GM23338 (cell line): Measurements from ENCODE around the gene CDC42BPA. TPM values are rescaled to one million over a fixed set of nuclear protein-coding genes. Genes with fewer than 3 reads are reported as not detected.

ENCODE experiments used
- ATAC-seq: fragments of 200-7000 bp; cut with Tn5 transposase; 3 replicates; pipeline ENCODE4 v1.9.1; 2020
- DNase-seq: peaks from one replicate; pipeline ENCODE4 v3.0.0-alpha.2; 2015; ENCODE audit warnings: low spot score
- H2AFZ ChIP-seq: fragments of 200-600 bp; sonication (generic); 2 replicates; pipeline ENCODE4 v1.8.0; 2016; ENCODE audit warnings: antibody characterized with exemption, mild to moderate bottlenecking, moderate library complexity
- H3F3A ChIP-seq: fragments of 200-600 bp; sonication (generic); replicated peaks from 2 replicates; pipeline ENCODE4 v1.8.0; 2017; ENCODE audit warnings: antibody characterized with exemption, mixed run types, low read depth
- H3K27ac ChIP-seq: fragments of 200-600 bp; sonication (generic); 2 replicates; pipeline ENCODE4 v1.6.1; 2016; ENCODE audit warnings: low read depth
- H3K27me3 ChIP-seq: fragments of 200-600 bp; sonication (generic); 2 replicates; pipeline ENCODE4 v1.8.0; 2016; ENCODE audit warnings: mild to moderate bottlenecking, mixed run types, moderate library complexity; ENCODE audit not compliant: insufficient read depth
- H3K36me3 ChIP-seq: fragments of 200-600 bp; sonication (generic); 2 replicates; pipeline ENCODE4 v1.8.0; 2016; ENCODE audit warnings: mild to moderate bottlenecking; ENCODE audit not compliant: insufficient read depth
- H3K4me1 ChIP-seq: fragments of 200-600 bp; sonication (generic); 2 replicates; pipeline ENCODE4 v1.8.0; 2016; ENCODE audit warnings: mild to moderate bottlenecking, moderate library complexity; ENCODE audit not compliant: insufficient read depth
- H3K4me2 ChIP-seq: fragments of 200-600 bp; sonication (generic); 2 replicates; pipeline ENCODE4 v1.7.1; 2017; ENCODE audit warnings: mixed run types
- H3K4me3 ChIP-seq: fragments of 200-600 bp; sonication (generic); 2 replicates; pipeline ENCODE4 v1.6.1; 2016; ENCODE audit warnings: mixed run types
- H3K79me2 ChIP-seq: fragments of 200-600 bp; sonication (generic); replicated peaks from 2 replicates; pipeline ENCODE4 v1.8.0; 2017; ENCODE audit warnings: mild to moderate bottlenecking; ENCODE audit not compliant: insufficient read depth
- H3K9me2 ChIP-seq: fragments of 200-600 bp; sonication (generic); 2 replicates; pipeline ENCODE4 v1.8.0; 2017; ENCODE audit not compliant: insufficient read depth
- H4K20me1 ChIP-seq: fragments of 200-600 bp; sonication (generic); replicated peaks from 2 replicates; pipeline ENCODE4 v1.8.0; 2017; ENCODE audit warnings: mild to moderate bottlenecking; ENCODE audit not compliant: insufficient read depth
- H3K27ac Mint-ChIP-seq: 2 replicates; pipeline ENCODE4 v1.8.0; 2020; ENCODE audit warnings: inconsistent platforms, mild to moderate bottlenecking, moderate library complexity, mixed read lengths
- H3K27me3 Mint-ChIP-seq: 3 replicates; pipeline ENCODE4 v1.8.0; 2022; ENCODE audit warnings: low read depth, mild to moderate bottlenecking, moderate library complexity, mixed read lengths, inconsistent platforms; ENCODE audit not compliant: insufficient read depth, poor library complexity
- H3K36me3 Mint-ChIP-seq: 3 replicates; pipeline ENCODE4 v1.8.0; 2021; ENCODE audit warnings: low read depth, mild to moderate bottlenecking, inconsistent platforms, moderate library complexity, mixed read lengths
- H3K4me1 Mint-ChIP-seq: 3 replicates; pipeline ENCODE4 v1.8.0; 2020; ENCODE audit warnings: mild to moderate bottlenecking, inconsistent platforms, mixed read lengths
- H3K4me3 Mint-ChIP-seq: 3 replicates; pipeline ENCODE4 v1.8.0; 2021; ENCODE audit warnings: moderate library complexity, mild to moderate bottlenecking, inconsistent platforms, mixed read lengths
- H3K9me3 Mint-ChIP-seq: 3 replicates; pipeline ENCODE4 v1.8.0; 2020; ENCODE audit warnings: moderate library complexity, mild to moderate bottlenecking, inconsistent platforms, mixed read lengths
- CREB1 ChIP-seq: fragments of 250-450 bp; sonication (Bioruptor Pico); IDR thresholded peaks from 2 replicates; pipeline ENCODE4 v1.5.0; 2020; ENCODE audit warnings: low read depth, mild to moderate bottlenecking, moderate library complexity
- EZH2phosphoT487 ChIP-seq: fragments of 200-600 bp; sonication (generic); IDR thresholded peaks from one replicate; pipeline ENCODE4 v1.8.1; 2018; ENCODE audit warnings: antibody characterized with exemption; ENCODE audit not compliant: unreplicated experiment
- JUNB ChIP-seq: IDR thresholded peaks from one replicate; pipeline ENCODE4 v1.6.1; 2016; ENCODE audit warnings: antibody characterized with exemption; ENCODE audit not compliant: unreplicated experiment
- NANOG ChIP-seq: IDR thresholded peaks from 2 replicates; pipeline ENCODE4 v1.6.1; 2016; ENCODE audit warnings: antibody characterized with exemption, borderline replicate concordance
- POLR2AphosphoS5 ChIP-seq: IDR thresholded peaks from 2 replicates; pipeline ENCODE4 v1.6.1; 2016; ENCODE audit warnings: antibody characterized with exemption, low read depth
- ZNF114 ChIP-seq: fragments of 250-450 bp; sonication (Bioruptor Pico); IDR thresholded peaks from 2 replicates; pipeline ENCODE4 v1.5.0; 2020; ENCODE audit warnings: mild to moderate bottlenecking, moderate library complexity
- ZNF331 ChIP-seq: fragments of 250-450 bp; sonication (Bioruptor Pico); IDR thresholded peaks from 2 replicates; pipeline ENCODE4 v1.5.0; 2020; ENCODE audit warnings: low read depth, mild to moderate bottlenecking, moderate library complexity
- polyA plus RNA-seq: library from polyadenylated mRNA; unstranded; fragments of >200 nt; fragmentation: Nextera tagmentation; extraction: Ambion mirVana; gene quantifications from 2 replicates; pipeline ENCODE4 v1.2.1, GENCODE V29; 2016
- total RNA-seq: library from RNA; depleted of rRNA; stranded (reverse); fragments of >200 nt; shearing (Covaris generic); gene quantifications from 2 replicates; pipeline ENCODE4 v1.2.3, GENCODE V29; 2014
- TF ChIP-seq, protein P1 (sequence below): IDR thresholded peaks from one replicate; pipeline ENCODE4 v1.6.1; 2018; ENCODE audit warnings: antibody characterized with exemption; ENCODE audit not compliant: unreplicated experiment
- TF ChIP-seq, protein P2 (sequence below): IDR thresholded peaks from 2 replicates; pipeline ENCODE4 v1.6.1; 2016; ENCODE audit warnings: antibody characterized with exemption
- TF ChIP-seq, protein P3 (sequence below): fragments of 250-450 bp; sonication (Bioruptor Pico); IDR thresholded peaks from 2 replicates; pipeline ENCODE4 v1.5.0; 2020; ENCODE audit warnings: mild to moderate bottlenecking, moderate library complexity

Gene CDC42BPA
- total and polyA plus RNA-seq, 2 experiments from 2014 or later = 17.7 to 40.1 TPM

DNA sequence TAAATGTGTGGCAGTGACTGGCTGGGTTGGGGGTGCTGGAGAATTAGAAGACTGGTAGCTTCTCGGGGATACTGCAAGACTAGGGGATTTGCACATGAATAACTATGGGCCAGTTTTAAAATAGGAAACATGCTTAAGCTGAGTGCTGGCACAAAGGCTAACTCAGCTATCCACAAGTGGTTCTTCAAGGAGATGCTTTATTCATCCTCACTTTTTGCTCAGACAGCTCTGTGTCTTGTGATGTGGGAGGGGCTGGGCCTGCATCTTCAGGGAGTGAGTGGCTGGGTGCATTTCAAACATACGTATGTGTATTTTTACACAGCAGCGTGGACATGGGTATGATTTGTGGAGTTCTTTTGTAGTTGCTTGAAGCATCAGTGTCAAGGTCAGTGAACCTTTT is 375.9 kb downstream of the CDC42BPA start:
- Histone ChIP-seq H2AFZ (no peak overlapping the region), H3K79me2 (peaks cover 60% of the 10 kb centered on the region), H3F3A (0 out of 2 replicates have a peak, but pooled peaks cover 5% of the 10 kb centered on the region), H3K9me2 (no peaks in the 10 kb centered on the region), H3K4me2 (peak overlapping the region; percentile 43), H4K20me1 (peaks cover 8% of the 10 kb centered on the region; the same call in 1 of the 2 replicates), H3K4me3 (no peak overlapping the region), H3K4me1 (peaks cover 37% of the 10 kb centered on the region), H3K27ac (no peak overlapping the region), H3K27me3 (0 out of 2 replicates have a peak, but pooled peaks cover 4% of the 10 kb centered on the region), H3K36me3 (no peaks in the 10 kb centered on the region)
- Mint-ChIP-seq H3K27me3 (peaks cover 22% of the 10 kb centered on the region), H3K9me3 (no peaks in the 10 kb centered on the region; the same call in 2 of the 3 replicates), H3K4me1 (peaks cover 65% of the 10 kb centered on the region), H3K36me3 (peaks cover 3% of the 10 kb centered on the region; the same call in 1 of the 3 replicates), H3K4me3 (0 out of 3 replicates have a peak overlapping the region, but pooled peaks have one; percentile 8), H3K27ac (no peak overlapping the region; the same call in 1 of the 2 replicates)
- DNase-seq (no peak), ATAC-seq (no peak)
- TF ChIP-seq, protein P1, sequence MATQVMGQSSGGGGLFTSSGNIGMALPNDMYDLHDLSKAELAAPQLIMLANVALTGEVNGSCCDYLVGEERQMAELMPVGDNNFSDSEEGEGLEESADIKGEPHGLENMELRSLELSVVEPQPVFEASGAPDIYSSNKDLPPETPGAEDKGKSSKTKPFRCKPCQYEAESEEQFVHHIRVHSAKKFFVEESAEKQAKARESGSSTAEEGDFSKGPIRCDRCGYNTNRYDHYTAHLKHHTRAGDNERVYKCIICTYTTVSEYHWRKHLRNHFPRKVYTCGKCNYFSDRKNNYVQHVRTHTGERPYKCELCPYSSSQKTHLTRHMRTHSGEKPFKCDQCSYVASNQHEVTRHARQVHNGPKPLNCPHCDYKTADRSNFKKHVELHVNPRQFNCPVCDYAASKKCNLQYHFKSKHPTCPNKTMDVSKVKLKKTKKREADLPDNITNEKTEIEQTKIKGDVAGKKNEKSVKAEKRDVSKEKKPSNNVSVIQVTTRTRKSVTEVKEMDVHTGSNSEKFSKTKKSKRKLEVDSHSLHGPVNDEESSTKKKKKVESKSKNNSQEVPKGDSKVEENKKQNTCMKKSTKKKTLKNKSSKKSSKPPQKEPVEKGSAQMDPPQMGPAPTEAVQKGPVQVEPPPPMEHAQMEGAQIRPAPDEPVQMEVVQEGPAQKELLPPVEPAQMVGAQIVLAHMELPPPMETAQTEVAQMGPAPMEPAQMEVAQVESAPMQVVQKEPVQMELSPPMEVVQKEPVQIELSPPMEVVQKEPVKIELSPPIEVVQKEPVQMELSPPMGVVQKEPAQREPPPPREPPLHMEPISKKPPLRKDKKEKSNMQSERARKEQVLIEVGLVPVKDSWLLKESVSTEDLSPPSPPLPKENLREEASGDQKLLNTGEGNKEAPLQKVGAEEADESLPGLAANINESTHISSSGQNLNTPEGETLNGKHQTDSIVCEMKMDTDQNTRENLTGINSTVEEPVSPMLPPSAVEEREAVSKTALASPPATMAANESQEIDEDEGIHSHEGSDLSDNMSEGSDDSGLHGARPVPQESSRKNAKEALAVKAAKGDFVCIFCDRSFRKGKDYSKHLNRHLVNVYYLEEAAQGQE = no peak

DNA sequence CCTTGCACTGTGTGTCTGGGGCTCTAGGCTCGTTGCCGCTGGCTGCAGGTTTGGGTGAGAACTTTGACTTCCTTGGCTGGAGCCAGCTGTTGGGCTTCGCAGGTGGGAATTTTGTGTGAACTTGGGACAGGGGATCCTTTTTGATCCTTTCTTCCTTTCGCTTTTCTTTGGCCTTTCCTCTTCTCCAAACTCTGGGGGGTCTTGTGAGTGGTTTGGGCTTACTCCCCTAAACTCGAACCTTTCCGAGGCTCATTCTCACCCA is 377.6 kb downstream of the CDC42BPA start:
- H3K79me2 ChIP-seq = peaks cover 43% of the 10 kb centered on the region
- 0 out of 2 replicates have a peak, but pooled peaks cover 5% of the 10 kb centered on the region for H3F3A ChIP-seq
- H2AFZ ChIP-seq = peak overlapping the region; percentile 78; the same call in 1 of the 2 replicates
- no peaks in the 10 kb centered on the region; the same call in 2 of the 3 replicates for H3K9me3 Mint-ChIP-seq
- 0 out of 2 replicates have a peak, but pooled peaks cover 4% of the 10 kb centered on the region for H3K27me3 ChIP-seq
- H3K4me1 ChIP-seq = peaks cover 37% of the 10 kb centered on the region
- peaks cover 3% of the 10 kb centered on the region; the same call in 1 of the 3 replicates for H3K36me3 Mint-ChIP-seq
- DNase-seq (no peak), ATAC-seq (no peak)
- no peaks in the 10 kb centered on the region for H3K9me2 ChIP-seq
- peaks cover 22% of the 10 kb centered on the region for H3K27me3 Mint-ChIP-seq
- peak overlapping the region; percentile 89 for H3K4me3 Mint-ChIP-seq
- peak overlapping the region; percentile 76 for H3K4me3 ChIP-seq
- no peak overlapping the region; the same call in 1 of the 2 replicates for H3K27ac Mint-ChIP-seq
- H3K27ac ChIP-seq = no peak overlapping the region
- H4K20me1 ChIP-seq = peaks cover 3% of the 10 kb centered on the region; the same call in 1 of the 2 replicates
- H3K4me1 Mint-ChIP-seq = peaks cover 62% of the 10 kb centered on the region
- H3K36me3 ChIP-seq = no peaks in the 10 kb centered on the region
- peak overlapping the region; percentile 94 for H3K4me2 ChIP-seq
- TF ChIP-seq CREB1 (CRISPR knock-in tag) (no peak), POLR2AphosphoS5 (no peak), ZNF331 (CRISPR knock-in tag) (no peak), ZNF114 (CRISPR knock-in tag) (no peak), NANOG (no peak), EZH2phosphoT487 (no peak), JUNB (no peak)
- TF ChIP-seq, protein P2, sequence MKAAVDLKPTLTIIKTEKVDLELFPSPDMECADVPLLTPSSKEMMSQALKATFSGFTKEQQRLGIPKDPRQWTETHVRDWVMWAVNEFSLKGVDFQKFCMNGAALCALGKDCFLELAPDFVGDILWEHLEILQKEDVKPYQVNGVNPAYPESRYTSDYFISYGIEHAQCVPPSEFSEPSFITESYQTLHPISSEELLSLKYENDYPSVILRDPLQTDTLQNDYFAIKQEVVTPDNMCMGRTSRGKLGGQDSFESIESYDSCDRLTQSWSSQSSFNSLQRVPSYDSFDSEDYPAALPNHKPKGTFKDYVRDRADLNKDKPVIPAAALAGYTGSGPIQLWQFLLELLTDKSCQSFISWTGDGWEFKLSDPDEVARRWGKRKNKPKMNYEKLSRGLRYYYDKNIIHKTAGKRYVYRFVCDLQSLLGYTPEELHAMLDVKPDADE = no peak
- TF ChIP-seq, protein P3, sequence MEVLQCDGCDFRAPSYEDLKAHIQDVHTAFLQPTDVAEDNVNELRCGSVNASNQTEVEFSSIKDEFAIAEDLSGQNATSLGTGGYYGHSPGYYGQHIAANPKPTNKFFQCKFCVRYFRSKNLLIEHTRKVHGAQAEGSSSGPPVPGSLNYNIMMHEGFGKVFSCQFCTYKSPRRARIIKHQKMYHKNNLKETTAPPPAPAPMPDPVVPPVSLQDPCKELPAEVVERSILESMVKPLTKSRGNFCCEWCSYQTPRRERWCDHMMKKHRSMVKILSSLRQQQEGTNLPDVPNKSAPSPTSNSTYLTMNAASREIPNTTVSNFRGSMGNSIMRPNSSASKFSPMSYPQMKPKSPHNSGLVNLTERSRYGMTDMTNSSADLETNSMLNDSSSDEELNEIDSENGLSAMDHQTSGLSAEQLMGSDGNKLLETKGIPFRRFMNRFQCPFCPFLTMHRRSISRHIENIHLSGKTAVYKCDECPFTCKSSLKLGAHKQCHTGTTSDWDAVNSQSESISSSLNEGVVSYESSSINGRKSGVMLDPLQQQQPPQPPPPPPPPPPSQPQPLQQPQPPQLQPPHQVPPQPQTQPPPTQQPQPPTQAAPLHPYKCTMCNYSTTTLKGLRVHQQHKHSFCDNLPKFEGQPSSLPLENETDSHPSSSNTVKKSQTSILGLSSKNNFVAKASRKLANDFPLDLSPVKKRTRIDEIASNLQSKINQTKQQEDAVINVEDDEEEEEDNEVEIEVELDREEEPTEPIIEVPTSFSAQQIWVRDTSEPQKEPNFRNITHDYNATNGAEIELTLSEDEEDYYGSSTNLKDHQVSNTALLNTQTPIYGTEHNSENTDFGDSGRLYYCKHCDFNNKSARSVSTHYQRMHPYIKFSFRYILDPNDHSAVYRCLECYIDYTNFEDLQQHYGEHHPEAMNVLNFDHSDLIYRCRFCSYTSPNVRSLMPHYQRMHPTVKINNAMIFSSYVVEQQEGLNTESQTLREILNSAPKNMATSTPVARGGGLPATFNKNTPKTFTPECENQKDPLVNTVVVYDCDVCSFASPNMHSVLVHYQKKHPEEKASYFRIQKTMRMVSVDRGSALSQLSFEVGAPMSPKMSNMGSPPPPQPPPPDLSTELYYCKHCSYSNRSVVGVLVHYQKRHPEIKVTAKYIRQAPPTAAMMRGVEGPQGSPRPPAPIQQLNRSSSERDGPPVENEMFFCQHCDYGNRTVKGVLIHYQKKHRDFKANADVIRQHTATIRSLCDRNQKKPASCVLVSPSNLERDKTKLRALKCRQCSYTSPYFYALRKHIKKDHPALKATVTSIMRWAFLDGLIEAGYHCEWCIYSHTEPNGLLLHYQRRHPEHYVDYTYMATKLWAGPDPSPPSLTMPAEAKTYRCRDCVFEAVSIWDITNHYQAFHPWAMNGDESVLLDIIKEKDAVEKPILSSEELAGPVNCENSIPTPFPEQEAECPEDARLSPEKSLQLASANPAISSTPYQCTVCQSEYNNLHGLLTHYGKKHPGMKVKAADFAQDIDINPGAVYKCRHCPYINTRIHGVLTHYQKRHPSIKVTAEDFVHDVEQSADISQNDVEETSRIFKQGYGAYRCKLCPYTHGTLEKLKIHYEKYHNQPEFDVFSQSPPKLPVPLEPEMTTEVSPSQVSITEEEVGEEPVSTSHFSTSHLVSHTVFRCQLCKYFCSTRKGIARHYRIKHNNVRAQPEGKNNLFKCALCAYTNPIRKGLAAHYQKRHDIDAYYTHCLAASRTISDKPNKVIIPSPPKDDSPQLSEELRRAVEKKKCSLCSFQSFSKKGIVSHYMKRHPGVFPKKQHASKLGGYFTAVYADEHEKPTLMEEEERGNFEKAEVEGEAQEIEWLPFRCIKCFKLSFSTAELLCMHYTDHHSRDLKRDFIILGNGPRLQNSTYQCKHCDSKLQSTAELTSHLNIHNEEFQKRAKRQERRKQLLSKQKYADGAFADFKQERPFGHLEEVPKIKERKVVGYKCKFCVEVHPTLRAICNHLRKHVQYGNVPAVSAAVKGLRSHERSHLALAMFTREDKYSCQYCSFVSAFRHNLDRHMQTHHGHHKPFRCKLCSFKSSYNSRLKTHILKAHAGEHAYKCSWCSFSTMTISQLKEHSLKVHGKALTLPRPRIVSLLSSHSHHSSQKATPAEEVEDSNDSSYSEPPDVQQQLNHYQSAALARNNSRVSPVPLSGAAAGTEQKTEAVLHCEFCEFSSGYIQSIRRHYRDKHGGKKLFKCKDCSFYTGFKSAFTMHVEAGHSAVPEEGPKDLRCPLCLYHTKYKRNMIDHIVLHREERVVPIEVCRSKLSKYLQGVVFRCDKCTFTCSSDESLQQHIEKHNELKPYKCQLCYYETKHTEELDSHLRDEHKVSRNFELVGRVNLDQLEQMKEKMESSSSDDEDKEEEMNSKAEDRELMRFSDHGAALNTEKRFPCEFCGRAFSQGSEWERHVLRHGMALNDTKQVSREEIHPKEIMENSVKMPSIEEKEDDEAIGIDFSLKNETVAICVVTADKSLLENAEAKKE (CRISPR knock-in tag) = no peak
